Hepatocyte (in vitro differentiated cells): ENCODE data around the gene AIFM1. TPM values are rescaled to one million over a fixed set of nuclear protein-coding genes. Genes with fewer than 3 reads are reported as not detected.

ENCODE experiments used
- DNase-seq: peaks from one replicate; pipeline ENCODE4 v3.0.0-alpha.2; 2016; ENCODE audit warnings: low spot score
- H2AFZ ChIP-seq: fragments of 200-600 bp; sonication (generic); 2 replicates; pipeline ENCODE4 v1.6.0; 2016; ENCODE audit warnings: antibody characterized with exemption, mild to moderate bottlenecking
- H3K27ac ChIP-seq: fragments of 200-600 bp; sonication (generic); 2 replicates; pipeline ENCODE4 v1.5.1; 2016; ENCODE audit warnings: mild to moderate bottlenecking
- H3K27me3 ChIP-seq: fragments of 200-600 bp; sonication (generic); 2 replicates; pipeline ENCODE4 v1.6.1; 2016
- H3K36me3 ChIP-seq: fragments of 200-600 bp; sonication (generic); replicated peaks from 2 replicates; pipeline ENCODE4 v1.5.1; 2016; ENCODE audit warnings: low read depth; ENCODE audit not compliant: insufficient read depth
- H3K4me1 ChIP-seq: fragments of 200-600 bp; sonication (generic); 2 replicates; pipeline ENCODE4 v1.5.1; 2016; ENCODE audit warnings: mild to moderate bottlenecking, moderate library complexity; ENCODE audit not compliant: insufficient read depth
- H3K4me2 ChIP-seq: fragments of 200-600 bp; sonication (generic); 2 replicates; pipeline ENCODE4 v1.6.0; 2016
- H3K4me3 ChIP-seq: fragments of 200-600 bp; sonication (generic); 2 replicates; pipeline ENCODE4 v1.5.1; 2016; ENCODE audit warnings: mild to moderate bottlenecking
- H3K79me2 ChIP-seq: fragments of 200-600 bp; sonication (generic); 2 replicates; pipeline ENCODE4 v1.6.0; 2017; ENCODE audit warnings: mild to moderate bottlenecking
- H3K9me2 ChIP-seq: fragments of 200-600 bp; sonication (generic); replicated peaks from 2 replicates; pipeline ENCODE4 v1.6.0; 2017; ENCODE audit warnings: mild to moderate bottlenecking; ENCODE audit not compliant: insufficient read depth
- H3K9me3 ChIP-seq: fragments of 200-600 bp; sonication (generic); 2 replicates; pipeline ENCODE4 v1.5.1; 2016; ENCODE audit warnings: low read depth, mild to moderate bottlenecking
- H4K20me1 ChIP-seq: fragments of 200-600 bp; sonication (generic); 2 replicates; pipeline ENCODE4 v1.6.0; 2016; ENCODE audit warnings: mild to moderate bottlenecking; ENCODE audit not compliant: insufficient read depth, poor library complexity, severe bottlenecking
- CTCF ChIP-seq: fragments of 200-600 bp; sonication (generic); IDR thresholded peaks from 2 replicates; pipeline ENCODE4 v1.5.1; 2016; ENCODE audit warnings: antibody characterized with exemption, mild to moderate bottlenecking; ENCODE audit not compliant: poor library complexity
- EZH2 ChIP-seq: fragments of 200-600 bp; sonication (generic); IDR thresholded peaks from 2 replicates; pipeline ENCODE4 v1.6.1; 2016; ENCODE audit warnings: antibody characterized with exemption, mild to moderate bottlenecking, borderline replicate concordance
- EZH2phosphoT487 ChIP-seq: fragments of 200-600 bp; sonication (generic); IDR thresholded peaks from one replicate; pipeline ENCODE4 v1.6.1; 2018; ENCODE audit warnings: antibody characterized with exemption, mild to moderate bottlenecking, low read depth, moderate library complexity; ENCODE audit not compliant: unreplicated experiment, severe bottlenecking
- WGBS: methylation state at CpG from one replicate; pipeline ENCODE4 v1.1.6; 2016; ENCODE audit warnings: low lambda C conversion rate; ENCODE audit errors: missing lambda C conversion rate; 5-methylcytosine and 5-hydroxymethylcytosine counted together
- polyA plus RNA-seq: library from polyadenylated mRNA; unstranded; fragments of >200 nt; fragmentation: Nextera tagmentation; extraction: Ambion mirVana; gene quantifications from 2 replicates; pipeline ENCODE4 v1.2.1, GENCODE V29; 2016
- total RNA-seq: library from RNA; depleted of rRNA; stranded (reverse); fragments of >200 nt; gene quantifications from 2 replicates; pipeline ENCODE4 v1.2.3, GENCODE V29; 2014

The AIFM1 gene
- total and polyA plus RNA-seq, 2 experiments from 2014 or later: 54.9 to 70.8 TPM

- Histone ChIP-seq H2AFZ (no peak overlapping the region), H3K9me3 (no peaks in the 10 kb centered on the region), H3K79me2 (peaks cover 49% of the 10 kb centered on the region), H3K4me3 (no peak overlapping the region), H3K36me3 (no peaks in the 10 kb centered on the region), H3K4me2 (no peak overlapping the region), H3K27ac (no peak overlapping the region), H3K9me2 (no peaks in the 10 kb centered on the region), H4K20me1 (no peaks in the 10 kb centered on the region), H3K27me3 (no peaks in the 10 kb centered on the region), H3K4me1 (peaks cover 8% of the 10 kb centered on the region)
- TF ChIP-seq EZH2 (no peak), EZH2phosphoT487 (no peak), CTCF (no peak)
- WGBS: 58% methylated on average over 6 of the region's 6 CpGs
- DNase-seq: no peak
Measured at GRCh38 chrX:130162094-130162735, 3.4 kb downstream of the AIFM1 start.

GRCh38 chrX:130159776-130160175, 5.9 kb downstream of the AIFM1 start:
- TF ChIP-seq CTCF (no peak), EZH2phosphoT487 (no peak), EZH2 (no peak)
- Histone ChIP-seq H3K4me1 (peaks cover 8% of the 10 kb centered on the region), H3K9me3 (no peaks in the 10 kb centered on the region), H3K36me3 (no peaks in the 10 kb centered on the region), H3K79me2 (peaks cover 45% of the 10 kb centered on the region), H3K4me3 (no peak overlapping the region), H2AFZ (no peak overlapping the region), H3K9me2 (no peaks in the 10 kb centered on the region), H3K4me2 (no peak overlapping the region), H3K27me3 (no peaks in the 10 kb centered on the region), H4K20me1 (no peaks in the 10 kb centered on the region), H3K27ac (no peak overlapping the region)
- 79% methylated on average over 4 of the region's 4 CpGs for WGBS
- no peak for DNase-seq

- H3K4me1 ChIP-seq: no peaks in the 10 kb centered on the region
- H3K9me2 ChIP-seq: no peaks in the 10 kb centered on the region
- H3K9me3 ChIP-seq: no peaks in the 10 kb centered on the region
- no peak overlapping the region for H3K4me2 ChIP-seq
- WGBS: 76% methylated on average over 2 of the region's 2 CpGs
- peaks cover 32% of the 10 kb centered on the region for H3K79me2 ChIP-seq
- H4K20me1 ChIP-seq: no peaks in the 10 kb centered on the region
- no peaks in the 10 kb centered on the region for H3K36me3 ChIP-seq
- no peak for DNase-seq
- H3K27me3 ChIP-seq: no peaks in the 10 kb centered on the region
- no peak overlapping the region for H3K27ac ChIP-seq
- no peak overlapping the region for H3K4me3 ChIP-seq
- H2AFZ ChIP-seq: no peak overlapping the region
- TF ChIP-seq EZH2 (no peak), EZH2phosphoT487 (no peak), CTCF (no peak)
Measured at GRCh38 chrX:130158311-130158710, 7.3 kb downstream of the AIFM1 start.

- Histone ChIP-seq H3K27me3 (no peaks in the 10 kb centered on the region), H3K4me1 (no peaks in the 10 kb centered on the region), H4K20me1 (no peaks in the 10 kb centered on the region), H3K36me3 (no peaks in the 10 kb centered on the region), H3K4me2 (no peak overlapping the region), H3K79me2 (peaks cover 16% of the 10 kb centered on the region), H2AFZ (no peak overlapping the region), H3K4me3 (no peak overlapping the region), H3K27ac (no peak overlapping the region), H3K9me3 (no peaks in the 10 kb centered on the region), H3K9me2 (no peaks in the 10 kb centered on the region)
- TF ChIP-seq EZH2phosphoT487 (no peak), CTCF (no peak), EZH2 (no peak)
- WGBS: 73% methylated on average over 2 of the region's 2 CpGs
- no peak for DNase-seq
Measured at GRCh38 chrX:130155564-130155963, 10.1 kb downstream of the AIFM1 start.
